CD14-positive monocyte (primary cell): Measurements from ENCODE around the gene LRRC34. TPM values are rescaled to one million over a fixed set of nuclear protein-coding genes. Genes with fewer than 3 reads are reported as not detected.

Source experiments
- DNase-seq, 3 donors: peaks; one replicate each; pipeline ENCODE4 v3.0.0-alpha.2; 2011 to 2022
- H2AFZ ChIP-seq: 2 replicates; pipeline ENCODE4 v1.6.0; 2012; ENCODE audit warnings: mild to moderate bottlenecking, low read depth, low read length, inconsistent platforms; ENCODE audit not compliant: insufficient read depth, poor library complexity, severe bottlenecking
- H3K27ac ChIP-seq, 2 donors: 1 replicate in 1 of 2; 2 replicates in 1 of 2; pipeline ENCODE4 v1.5.1; 2012 to 2013; ENCODE audit warnings: low read length in 2 of 2, control low read depth in 1 of 2, inconsistent platforms in 1 of 2, low read depth in 1 of 2, mild to moderate bottlenecking in 1 of 2
- H3K27me3 ChIP-seq, 2 donors: one replicate each; pipeline versions ENCODE4 v1.6.0 to v1.6.1; 2011 to 2013; ENCODE audit warnings: low read length in 2 of 2; ENCODE audit not compliant: control insufficient read depth in 2 of 2, insufficient read depth in 2 of 2
- H3K36me3 ChIP-seq, 2 donors: replicated peaks in 1 of 2; 1 replicate in 1 of 2; 2 replicates in 1 of 2; pipeline versions ENCODE4 v1.5.1 to v1.6.1; 2012 to 2013; ENCODE audit warnings: low read length in 2 of 2, control low read depth in 1 of 2, inconsistent platforms in 1 of 2, mild to moderate bottlenecking in 1 of 2; ENCODE audit not compliant: insufficient read depth in 2 of 2, control insufficient read depth in 1 of 2
- H3K4me1 ChIP-seq, 2 donors: 1 replicate in 1 of 2; 2 replicates in 1 of 2; pipeline versions ENCODE4 v1.5.1 to v1.6.1; 2012 to 2013; ENCODE audit warnings: low read length in 2 of 2, control low read depth in 1 of 2, inconsistent platforms in 1 of 2, mild to moderate bottlenecking in 1 of 2, moderate library complexity in 1 of 2; ENCODE audit not compliant: insufficient read depth in 2 of 2, control insufficient read depth in 1 of 2
- H3K4me2 ChIP-seq: replicated peaks from 2 replicates; pipeline ENCODE3; 2012; ENCODE audit warnings: low read length, moderate library complexity, mild to moderate bottlenecking; ENCODE audit not compliant: poor library complexity, severe bottlenecking; ENCODE audit errors: extremely low read depth
- H3K4me3 ChIP-seq, 3 experiments: fragments of 200-600 bp in 1 of 3; sonication (generic) in 1 of 3; replicated peaks in 1 of 3; 1 replicate in 2 of 3; 2 replicates in 1 of 3; pipeline ENCODE4 v1.5.1; 2011 to 2013; ENCODE audit warnings: low read length in 3 of 3, mild to moderate bottlenecking in 3 of 3, control low read depth in 2 of 3, low read depth in 2 of 3, inconsistent platforms in 1 of 3, moderate library complexity in 1 of 3
- H3K79me2 ChIP-seq: 2 replicates; pipeline ENCODE4 v1.6.0; 2012; ENCODE audit warnings: mild to moderate bottlenecking, control low read depth, inconsistent platforms, low read length, moderate library complexity; ENCODE audit not compliant: insufficient read depth
- H3K9ac ChIP-seq: 2 replicates; pipeline ENCODE4 v1.6.0; 2017; ENCODE audit warnings: low read length, mild to moderate bottlenecking; ENCODE audit not compliant: insufficient read depth, poor library complexity, severe bottlenecking
- H3K9me3 ChIP-seq, 2 donors: replicated peaks in 1 of 2; 1 replicate in 1 of 2; 2 replicates in 1 of 2; pipeline versions ENCODE4 v1.5.1 to v1.6.1; 2012 to 2013; ENCODE audit warnings: low read length in 2 of 2, control low read depth in 1 of 2; ENCODE audit not compliant: control insufficient read depth in 1 of 2, insufficient read depth in 1 of 2
- H4K20me1 ChIP-seq: 2 replicates; pipeline ENCODE4 v1.6.0; 2012; ENCODE audit warnings: mild to moderate bottlenecking, low read length, control low read depth, moderate library complexity; ENCODE audit not compliant: insufficient read depth
- H3K27ac Mint-ChIP-seq, 7 donors: one replicate each; pipeline ENCODE4 v1.8.0; 2020; ENCODE audit warnings: mild to moderate bottlenecking in 7 of 7, mixed read lengths in 7 of 7, moderate library complexity in 6 of 7, inconsistent platforms in 2 of 7
- H3K27me3 Mint-ChIP-seq, 3 donors: one replicate each; pipeline ENCODE4 v1.8.0; 2021 to 2022; ENCODE audit warnings: low read depth in 3 of 3, mild to moderate bottlenecking in 3 of 3, mixed read lengths in 3 of 3, moderate library complexity in 3 of 3, inconsistent platforms in 1 of 3
- H3K36me3 Mint-ChIP-seq, 2 donors: one replicate each; pipeline ENCODE4 v1.8.0; 2020; ENCODE audit warnings: mixed read lengths in 2 of 2, inconsistent platforms in 1 of 2, mild to moderate bottlenecking in 1 of 2
- H3K4me1 Mint-ChIP-seq: one replicate; pipeline ENCODE4 v1.8.0; 2020; ENCODE audit warnings: mild to moderate bottlenecking, mixed read lengths
- H3K4me3 Mint-ChIP-seq, 2 donors: one replicate each; pipeline ENCODE4 v1.8.0; 2020; ENCODE audit warnings: mild to moderate bottlenecking in 2 of 2, mixed read lengths in 2 of 2, moderate library complexity in 1 of 2
- H3K9me3 Mint-ChIP-seq, 7 donors: one replicate each; pipeline ENCODE4 v1.8.0; 2020 to 2022; ENCODE audit warnings: mixed read lengths in 7 of 7, mild to moderate bottlenecking in 6 of 7, moderate library complexity in 6 of 7, inconsistent platforms in 2 of 7
- CTCF ChIP-seq: fragments of 200-600 bp; IDR thresholded peaks from one replicate; pipeline ENCODE4 v1.8.0; 2022; ENCODE audit warnings: antibody characterized with exemption, mild to moderate bottlenecking
- WGBS: methylation state at CpG from one replicate; pipeline ENCODE4 v1.1.5; 2013; ENCODE audit warnings: missing lambda C conversion rate; ENCODE audit not compliant: insufficient coverage; 5-methylcytosine and 5-hydroxymethylcytosine counted together
- intact Hi-C, 2 donors: fragments of 100-400 bp; cut with micrococcal nuclease; formaldehyde crosslinking; loops; one replicate each; pipeline versions ENCODE4 v1.15.0 to v1.15.1; 2023
- polyA plus RNA-seq, 3 donors: library from polyadenylated mRNA; depleted of rRNA in 1 of 3; unstranded in 2 of 3; stranded (reverse) in 1 of 3; fragments of 300-500 nt in 2 of 3; fragments of >200 nt in 1 of 3; fragmentation: Illumina TruSeq in 2 of 3; gene quantifications; 1 replicate in 2 of 3; 2 replicates in 1 of 3; pipeline ENCODE4 v1.2.3, GENCODE V29; 2012 to 2021

Gene LRRC34
- polyA plus RNA-seq, 3 donors: 0.25 to 0.61 (median 0.43) TPM

- Histone ChIP-seq H3K9me3 (no peaks in the 10 kb centered on the region), H3K79me2 (peaks cover 12% of the 10 kb centered on the region), H3K4me2 (no peak overlapping the region), H4K20me1 (peaks cover 11% of the 10 kb centered on the region), H3K27me3 (no peaks in the 10 kb centered on the region), H3K36me3 (peaks cover 74 to 100% of the 10 kb centered on the region in 2 donors), H3K27ac (no peak overlapping the region), H3K4me3 (no peak overlapping the region), H3K4me1 (no peaks in the 10 kb centered on the region), H3K9ac (no peak overlapping the region), H2AFZ (no peak overlapping the region)
- peaks cover 8% of the 10 kb centered on the region for H3K4me1 Mint-ChIP-seq
- no peaks in the 10 kb centered on the region for H3K9me3 Mint-ChIP-seq
- H3K4me3 Mint-ChIP-seq: no peak overlapping the region
- no peak for TF ChIP-seq CTCF
- H3K27ac Mint-ChIP-seq: no peak overlapping the region
- intact Hi-C loops: no loop called here
- H3K36me3 Mint-ChIP-seq: peaks cover 59 to 75% of the 10 kb centered on the region in 2 donors
- no peak for DNase-seq
- no peaks in the 10 kb centered on the region for H3K27me3 Mint-ChIP-seq
- 29% methylated on average over 1 of the region's 2 CpGs for WGBS
Observed at GRCh38 chr3:169780742-169781141, 32.0 kb downstream of the LRRC34 start.

GRCh38 chr3:169777822-169778221 is 34.9 kb downstream of the LRRC34 start:
- Histone ChIP-seq H3K4me2 (no peak overlapping the region), H4K20me1 (peaks cover 11% of the 10 kb centered on the region), H3K9ac (no peak overlapping the region), H2AFZ (no peak overlapping the region), H3K27me3 (no peaks in the 10 kb centered on the region), H3K9me3 (no peaks in the 10 kb centered on the region), H3K4me3 (no peak overlapping the region), H3K36me3 (peaks cover 52 to 86% of the 10 kb centered on the region in 2 donors), H3K79me2 (peaks cover 34% of the 10 kb centered on the region), H3K4me1 (peaks cover 7 to 12% of the 10 kb centered on the region in 2 donors), H3K27ac (no peak overlapping the region)
- H3K27me3 Mint-ChIP-seq: peaks cover 0 to 2% (median 0%) of the 10 kb centered on the region in 3 donors
- intact Hi-C loops: no loop called here
- DNase-seq: no peak
- H3K27ac Mint-ChIP-seq: peak overlapping the region in 1 of 7 donors; percentile 9
- no peak overlapping the region for H3K4me3 Mint-ChIP-seq
- peaks cover 22% of the 10 kb centered on the region for H3K4me1 Mint-ChIP-seq
- no peak for TF ChIP-seq CTCF
- H3K9me3 Mint-ChIP-seq: no peaks in the 10 kb centered on the region
- H3K36me3 Mint-ChIP-seq: peaks cover 57 to 70% of the 10 kb centered on the region in 2 donors
- 81% methylated on average over 2 of the region's 4 CpGs for WGBS
